MCF 10A (cell line): ENCODE results near the gene TMPRSS13. TPM values are rescaled to one million over a fixed set of nuclear protein-coding genes. Genes with fewer than 3 reads are reported as not detected.

Source experiments
- BruUV-seq: library from RNA; stranded (reverse); fragments of 400-500 nt; replicated peaks from 2 replicates; lab custom pipeline; 2021; lab: Mats Ljungman, UMichigan
- CTCF ChIA-PET: fragments of 300-600 bp; sonication (Branson Sonifier 250); formaldehyde crosslinking; extraction: SDS; loops from one replicate; lab custom pipeline; 2021; ENCODE audit warnings: antibody characterized with exemption, inconsistent platforms; lab: Yijun Ruan, JAX
- POLR2A ChIA-PET: fragments of 300-600, 350-650 bp; sonication (Branson Sonifier 250); formaldehyde crosslinking; extraction: SDS; loops from one replicate; lab custom pipeline; 2020; ENCODE audit warnings: antibody characterized with exemption, inconsistent platforms; lab: Yijun Ruan, JAX
- DNase-seq: peaks from one replicate; pipeline ENCODE4 v3.0.0-alpha.2; 2018; ENCODE audit not compliant: unreplicated experiment
- H3K27ac Mint-ChIP-seq: one replicate; pipeline ENCODE4 v1.8.0; 2022; ENCODE audit warnings: mild to moderate bottlenecking, low read depth, mixed read lengths; ENCODE audit not compliant: unreplicated experiment
- H3K27me3 Mint-ChIP-seq: one replicate; pipeline ENCODE4 v1.8.0; 2022; ENCODE audit warnings: mixed read lengths; ENCODE audit not compliant: insufficient read depth, unreplicated experiment
- H3K36me3 Mint-ChIP-seq: one replicate; pipeline ENCODE4 v1.8.0; 2022; ENCODE audit warnings: mild to moderate bottlenecking, moderate library complexity, mixed read lengths; ENCODE audit not compliant: insufficient read depth, unreplicated experiment
- H3K4me1 Mint-ChIP-seq: one replicate; pipeline ENCODE4 v1.8.0; 2022; ENCODE audit warnings: mixed read lengths; ENCODE audit not compliant: insufficient read depth, unreplicated experiment
- H3K4me3 Mint-ChIP-seq: one replicate; pipeline ENCODE4 v1.8.0; 2022; ENCODE audit warnings: mild to moderate bottlenecking, moderate library complexity, mixed read lengths; ENCODE audit not compliant: unreplicated experiment
- H3K9me3 Mint-ChIP-seq: one replicate; pipeline ENCODE4 v1.8.0; 2022; ENCODE audit warnings: mixed read lengths; ENCODE audit not compliant: unreplicated experiment
- intact Hi-C: fragments of 100-400 bp; cut with micrococcal nuclease; formaldehyde crosslinking; loops from 2 replicates; pipeline ENCODE4 v1.14.1; 2022
- total RNA-seq: library from RNA; stranded (reverse); gene quantifications from 2 replicates; pipeline ENCODE4 v1.2.3, GENCODE V29; 2022
- TF ChIP-seq, protein P1 (sequence below): fragments of 200-600 bp; IDR thresholded peaks from one replicate; pipeline ENCODE4 v1.8.0; 2022; ENCODE audit warnings: antibody characterized with exemption, mild to moderate bottlenecking; ENCODE audit not compliant: unreplicated experiment

Gene TMPRSS13
- total RNA-seq, 1 experiment from 2014 or later = not detected

DNA sequence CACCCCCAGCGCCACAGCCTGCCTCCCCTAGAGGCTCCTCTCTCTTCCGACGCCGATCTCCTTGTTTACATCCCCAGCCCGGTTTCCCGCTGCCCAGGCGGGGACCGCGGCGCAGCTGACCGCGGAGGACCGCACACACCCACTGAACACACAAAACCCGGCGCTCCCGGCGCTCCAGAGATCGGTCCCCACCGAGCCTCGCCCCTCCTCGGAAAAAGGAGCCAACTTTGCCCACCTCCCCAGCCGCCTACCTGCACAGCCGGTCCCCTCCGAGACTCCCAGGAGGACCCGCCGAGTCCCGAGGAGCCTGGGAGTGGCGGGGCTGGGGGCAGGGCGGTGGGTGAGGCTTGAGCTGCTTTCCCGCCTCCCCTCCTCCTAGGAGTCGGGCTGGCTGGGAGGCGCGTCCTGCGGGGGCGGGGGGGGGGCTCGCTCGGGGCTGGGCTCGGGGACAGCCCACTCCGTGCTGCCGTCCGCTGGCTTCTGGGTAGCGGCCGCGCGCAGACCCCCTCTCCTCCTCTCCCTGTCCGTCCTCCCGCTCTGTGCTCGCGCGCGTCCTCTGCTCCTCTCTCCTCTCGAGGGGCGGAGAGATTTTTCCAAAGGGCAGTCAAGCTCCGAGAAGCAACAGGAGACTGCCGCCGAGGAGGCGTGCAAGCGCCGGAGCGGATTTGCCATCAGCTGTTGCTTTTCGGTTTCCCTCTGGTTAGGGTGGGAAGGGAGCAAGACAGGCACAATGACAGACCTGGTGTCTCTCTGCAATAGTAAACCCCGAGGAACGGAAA lies 52.7 kb downstream of the TMPRSS13 start, which contains the start of gene FXYD6:
Gene FXYD6, minus strand, starts transcription at position 318 of the 779 bp plus-strand sequence. CDS start 33,882 bp downstream, outside the sequence.
- POLR2A ChIA-PET = no interaction called here
- DNase-seq = no peak
- TF ChIP-seq, protein P1, sequence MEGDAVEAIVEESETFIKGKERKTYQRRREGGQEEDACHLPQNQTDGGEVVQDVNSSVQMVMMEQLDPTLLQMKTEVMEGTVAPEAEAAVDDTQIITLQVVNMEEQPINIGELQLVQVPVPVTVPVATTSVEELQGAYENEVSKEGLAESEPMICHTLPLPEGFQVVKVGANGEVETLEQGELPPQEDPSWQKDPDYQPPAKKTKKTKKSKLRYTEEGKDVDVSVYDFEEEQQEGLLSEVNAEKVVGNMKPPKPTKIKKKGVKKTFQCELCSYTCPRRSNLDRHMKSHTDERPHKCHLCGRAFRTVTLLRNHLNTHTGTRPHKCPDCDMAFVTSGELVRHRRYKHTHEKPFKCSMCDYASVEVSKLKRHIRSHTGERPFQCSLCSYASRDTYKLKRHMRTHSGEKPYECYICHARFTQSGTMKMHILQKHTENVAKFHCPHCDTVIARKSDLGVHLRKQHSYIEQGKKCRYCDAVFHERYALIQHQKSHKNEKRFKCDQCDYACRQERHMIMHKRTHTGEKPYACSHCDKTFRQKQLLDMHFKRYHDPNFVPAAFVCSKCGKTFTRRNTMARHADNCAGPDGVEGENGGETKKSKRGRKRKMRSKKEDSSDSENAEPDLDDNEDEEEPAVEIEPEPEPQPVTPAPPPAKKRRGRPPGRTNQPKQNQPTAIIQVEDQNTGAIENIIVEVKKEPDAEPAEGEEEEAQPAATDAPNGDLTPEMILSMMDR = no peak
- intact Hi-C loops = no loop called here
- peak within 1 kb of the TSS; percentile 5 for H3K4me3 Mint-ChIP-seq
- H3K27me3 Mint-ChIP-seq = peaks cover 99% of the 10 kb centered on the region
- H3K9me3 Mint-ChIP-seq = no peaks in the 10 kb centered on the region
- H3K27ac Mint-ChIP-seq = no peak within 1 kb of the TSS
- CTCF ChIA-PET = interaction anchor here (0.5 to 0.6 kb wide), 2 partner anchors 9 to 22 kb away, joined by 3 read pairs; no protein-coding TSS in a partner anchor
- no TSS peak for BruUV-seq
- H3K4me1 Mint-ChIP-seq = no peaks in the 10 kb centered on the region
- H3K36me3 Mint-ChIP-seq = no peaks in the 10 kb centered on the region

DNA sequence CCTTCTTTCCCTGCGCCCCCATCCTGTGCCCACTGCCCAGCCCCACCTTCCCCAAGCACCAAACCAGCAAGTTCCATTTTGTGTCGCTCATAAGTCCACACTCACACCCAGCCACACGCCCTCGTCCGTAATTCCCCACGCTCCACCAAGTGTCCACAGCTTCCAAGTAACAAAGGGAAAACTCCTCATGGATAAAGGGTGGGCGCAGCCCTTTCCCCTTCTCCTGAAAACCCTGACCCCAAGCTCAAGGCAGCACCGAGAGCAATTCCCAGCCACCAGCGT lies 53.2 kb downstream of the TMPRSS13 start:
- Mint-ChIP-seq H3K4me1 (no peaks in the 10 kb centered on the region), H3K4me3 (peak overlapping the region; percentile 5), H3K27me3 (peaks cover 96% of the 10 kb centered on the region), H3K36me3 (no peaks in the 10 kb centered on the region), H3K9me3 (no peaks in the 10 kb centered on the region), H3K27ac (no peak overlapping the region)
- POLR2A ChIA-PET = no interaction called here
- no peak for DNase-seq
- intact Hi-C loops = no loop called here
- BruUV-seq = no TSS peak
- CTCF ChIA-PET = interaction anchor here (0.5 kb wide), 1 partner anchor 9 kb away, joined by 3 read pairs; no protein-coding TSS in a partner anchor
- TF ChIP-seq, protein P1 = no peak

DNA sequence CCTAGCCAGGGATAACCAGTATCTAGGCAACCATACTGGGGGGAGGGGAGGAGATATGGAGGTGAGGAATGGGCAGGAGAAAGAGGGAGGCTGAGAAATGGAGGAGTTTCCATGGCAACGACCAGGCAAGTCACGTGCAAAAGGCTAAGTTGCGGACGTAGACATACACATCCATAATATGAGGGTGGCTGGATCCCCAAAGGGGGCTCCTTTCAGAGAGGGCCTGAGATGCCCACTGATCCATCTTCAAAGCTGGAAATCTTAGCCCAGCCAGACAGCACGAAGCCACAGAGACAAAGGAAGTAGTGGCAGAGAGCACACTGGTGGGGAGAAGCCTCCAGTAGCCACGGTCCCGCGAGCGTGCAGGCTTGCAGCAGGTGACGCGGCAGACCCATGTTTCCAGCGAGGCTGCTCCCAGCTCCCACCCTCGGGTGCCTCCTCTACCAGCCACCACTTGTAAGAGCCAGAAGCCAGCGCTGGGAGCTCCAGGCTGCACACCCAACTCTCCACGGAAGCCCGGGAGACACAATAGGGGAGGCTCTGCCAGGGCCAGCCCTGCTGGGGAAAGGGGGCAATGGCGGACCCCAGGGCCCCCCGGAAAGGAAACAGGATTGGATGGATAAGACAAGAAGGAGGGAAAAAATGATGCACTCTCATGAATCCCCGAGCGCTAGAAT lies 53.7 kb downstream of the TMPRSS13 start:
- no TSS peak for BruUV-seq
- POLR2A ChIA-PET = no interaction called here
- no peaks in the 10 kb centered on the region for H3K9me3 Mint-ChIP-seq
- no peaks in the 10 kb centered on the region for H3K4me1 Mint-ChIP-seq
- no peak overlapping the region for H3K4me3 Mint-ChIP-seq
- peaks cover 91% of the 10 kb centered on the region for H3K27me3 Mint-ChIP-seq
- TF ChIP-seq, protein P1 = no peak
- CTCF ChIA-PET = interaction anchor here (0.5 kb wide), 1 partner anchor 8 kb away, joined by 3 read pairs; no protein-coding TSS in a partner anchor
- no peak for DNase-seq
- no peaks in the 10 kb centered on the region for H3K36me3 Mint-ChIP-seq
- no peak overlapping the region for H3K27ac Mint-ChIP-seq
- intact Hi-C loops = no loop called here

DNA sequence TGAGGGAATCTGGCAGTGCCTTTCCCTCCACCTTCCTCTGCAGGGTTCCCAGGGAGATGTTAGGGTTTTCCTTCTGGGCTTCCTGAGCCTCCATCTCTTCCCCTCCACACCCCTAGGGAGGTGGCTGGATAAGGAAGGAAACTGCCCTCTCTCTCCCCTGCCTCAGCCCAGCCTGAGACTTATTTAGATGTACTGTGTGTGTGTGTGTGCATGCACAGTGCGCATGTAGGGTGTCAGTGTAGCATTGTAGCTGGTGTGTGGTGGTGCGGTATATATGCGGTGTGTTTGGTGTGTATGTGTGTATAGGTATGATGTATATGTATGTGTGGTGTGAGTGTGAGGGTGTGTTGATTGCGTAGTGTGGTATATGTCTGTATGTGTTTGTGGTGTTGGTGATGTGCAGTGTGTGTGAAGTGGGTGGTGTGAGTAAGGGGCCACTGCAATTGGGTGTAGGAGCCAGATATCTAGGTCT lies 54.3 kb downstream of the TMPRSS13 start:
- TF ChIP-seq, protein P1 = no peak
- CTCF ChIA-PET = no interaction called here
- BruUV-seq = no TSS peak
- DNase-seq = no peak
- no peaks in the 10 kb centered on the region for H3K4me1 Mint-ChIP-seq
- intact Hi-C loops = no loop called here
- no peak overlapping the region for H3K27ac Mint-ChIP-seq
- no peak overlapping the region for H3K4me3 Mint-ChIP-seq
- no peaks in the 10 kb centered on the region for H3K9me3 Mint-ChIP-seq
- POLR2A ChIA-PET = no interaction called here
- peaks cover 85% of the 10 kb centered on the region for H3K27me3 Mint-ChIP-seq
- H3K36me3 Mint-ChIP-seq = no peaks in the 10 kb centered on the region
